ENCODE data around the gene ZCCHC18.
A peak's percentile ranks its signal among the peaks of the same experiment; 100 is the strongest.

Gene ZCCHC18

DNA sequence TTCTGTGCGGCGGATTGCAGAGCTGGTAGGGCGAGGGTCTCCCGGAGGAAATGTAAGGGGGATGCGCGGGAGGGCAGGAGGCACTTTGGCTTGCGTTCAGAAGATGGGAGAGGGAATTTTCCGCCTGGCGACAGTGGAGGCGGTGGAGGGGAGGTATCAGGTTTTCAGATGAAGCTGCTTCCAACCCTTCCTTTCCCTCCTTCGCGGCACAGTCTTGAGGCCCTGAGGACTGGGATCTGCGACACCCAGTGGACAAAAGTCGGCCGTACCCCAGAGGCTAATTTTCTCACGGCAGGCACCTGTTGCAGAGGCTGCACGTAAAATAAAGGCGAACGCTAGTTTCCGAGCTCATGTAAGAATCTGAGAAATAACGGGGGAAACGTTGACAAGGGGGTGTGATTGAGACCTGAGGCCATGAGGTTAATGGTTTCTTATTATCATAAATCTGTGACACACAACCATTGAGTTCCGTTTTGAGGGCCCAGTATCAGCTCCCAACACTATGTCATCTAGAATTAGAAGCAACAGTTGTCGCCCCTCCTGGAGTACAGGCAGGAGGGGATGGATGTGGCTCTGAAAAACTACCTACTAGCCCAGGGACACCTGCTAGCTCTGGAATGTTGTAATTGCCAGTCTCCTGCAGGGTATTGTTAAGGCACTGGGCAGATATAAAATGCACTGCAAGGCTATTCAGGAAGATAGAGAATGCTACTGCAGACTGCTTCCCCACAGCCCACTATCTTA, 1.1 kb downstream of the ZCCHC18 start:
- ChIA-PET CTCF (interaction anchor here (0.8 to 1.8 kb wide), 15 partner anchors 10 to 484 kb away, joined by 3 to 8 read pairs (median 4); partner anchors contain the start of gene RAB9B), POLR2A (interaction anchor here (0.9 to 2.0 kb wide), 8 partner anchors 9 to 281 kb away, joined by 3 to 14 read pairs (median 6); partner anchors contain the start of genes FAM199X, RAB9B and SLC25A53)
- TF ChIP-seq L3MBTL2 (conservative IDR thresholded peaks at IDR 0.05), result no peak
- TF ChIP-seq HDGF (IDR thresholded peaks at IDR 0.05; ENCODE audit: borderline replicate concordance), result no peak
- no peak for TF ChIP-seq FOXA1 (IDR thresholded peaks at IDR 0.05)
- TF ChIP-seq FOXK2 (IDR thresholded peaks at IDR 0.05), result no peak
- TF ChIP-seq NFRKB (IDR thresholded peaks at IDR 0.05), result no peak
- TF ChIP-seq LEF1 (IDR thresholded peaks at IDR 0.05; ENCODE audit: borderline replicate concordance), result no peak
- no peak for TF ChIP-seq TARDBP (IDR thresholded peaks at IDR 0.05)
- TF ChIP-seq ELF4 (IDR thresholded peaks at IDR 0.05), result no peak
- TF ChIP-seq SUZ12 (IDR thresholded peaks at IDR 0.05), result no peak
- no peak for TF ChIP-seq ZNF384 (IDR thresholded peaks at IDR 0.05)
- TF ChIP-seq BHLHE40 (IDR thresholded peaks at IDR 0.05; ENCODE audit: borderline replicate concordance), result no peak
- TF ChIP-seq, protein P1, sequence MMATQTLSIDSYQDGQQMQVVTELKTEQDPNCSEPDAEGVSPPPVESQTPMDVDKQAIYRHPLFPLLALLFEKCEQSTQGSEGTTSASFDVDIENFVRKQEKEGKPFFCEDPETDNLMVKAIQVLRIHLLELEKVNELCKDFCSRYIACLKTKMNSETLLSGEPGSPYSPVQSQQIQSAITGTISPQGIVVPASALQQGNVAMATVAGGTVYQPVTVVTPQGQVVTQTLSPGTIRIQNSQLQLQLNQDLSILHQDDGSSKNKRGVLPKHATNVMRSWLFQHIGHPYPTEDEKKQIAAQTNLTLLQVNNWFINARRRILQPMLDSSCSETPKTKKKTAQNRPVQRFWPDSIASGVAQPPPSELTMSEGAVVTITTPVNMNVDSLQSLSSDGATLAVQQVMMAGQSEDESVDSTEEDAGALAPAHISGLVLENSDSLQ (IDR thresholded peaks at IDR 0.05), result no peak
- no peak for TF ChIP-seq ARNT (IDR thresholded peaks at IDR 0.05)
- TF ChIP-seq FOXM1 (IDR thresholded peaks at IDR 0.05; ENCODE audit: borderline replicate concordance), result no peak
- TF ChIP-seq SP1 (IDR thresholded peaks at IDR 0.05), result no peak
- TF ChIP-seq CTBP1 (IDR thresholded peaks at IDR 0.05; ENCODE audit: borderline replicate concordance), result no peak
- peak; percentile 77 for DNase-seq (ENCODE audit: extremely low spot score)

DNA sequence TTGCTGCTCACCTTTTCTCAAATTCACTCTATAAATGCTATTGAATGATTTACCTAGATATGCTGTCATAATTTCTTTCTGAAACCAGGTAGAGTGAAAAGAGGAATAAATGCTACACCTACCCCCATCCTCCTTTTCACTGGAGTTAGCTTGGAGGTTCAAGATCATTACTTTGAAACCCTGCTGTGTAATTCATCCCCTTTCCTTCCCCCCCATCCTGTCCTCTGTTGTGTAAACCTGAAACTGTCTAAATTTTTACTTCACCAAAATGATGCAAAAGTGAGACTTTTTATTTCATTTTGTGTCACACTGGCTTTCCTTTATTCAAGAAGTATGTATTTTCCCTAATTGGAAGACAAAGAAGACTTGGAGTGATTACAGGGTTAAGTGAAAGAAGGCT, 5.4 kb downstream of the ZCCHC18 start:
- ChIA-PET CTCF (no interaction called here), POLR2A (no interaction called here)
- no peak for DNase-seq (ENCODE audit: extremely low spot score)
- TF ChIP-seq TARDBP (IDR thresholded peaks at IDR 0.05) (no peak), SP1 (IDR thresholded peaks at IDR 0.05) (no peak), CTBP1 (IDR thresholded peaks at IDR 0.05; ENCODE audit: borderline replicate concordance) (no peak), L3MBTL2 (conservative IDR thresholded peaks at IDR 0.05) (no peak), SUZ12 (IDR thresholded peaks at IDR 0.05) (no peak)
- TF ChIP-seq, protein P1 (IDR thresholded peaks at IDR 0.05), result no peak

DNA sequence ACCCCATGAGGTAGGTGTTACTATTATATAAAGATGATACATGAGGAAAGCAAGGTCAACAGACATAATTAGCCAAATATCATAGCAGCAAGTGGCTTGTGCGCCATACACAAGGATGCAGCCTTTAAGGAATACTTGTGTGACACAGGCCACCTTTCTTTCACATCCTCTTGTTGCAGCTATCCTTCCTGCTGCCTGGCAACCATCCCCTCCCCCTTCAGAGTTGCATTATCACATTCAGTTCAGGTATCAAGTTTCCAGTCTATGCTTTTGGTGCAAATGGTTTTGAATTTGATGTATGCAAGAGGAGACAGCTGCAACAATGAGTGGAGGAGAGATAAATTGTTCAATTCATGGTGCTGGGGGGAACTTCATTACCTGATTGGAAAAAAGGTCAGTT, 6.4 kb downstream of the ZCCHC18 start:
- POLR2A ChIA-PET, result no interaction called here
- no peak for TF ChIP-seq L3MBTL2 (conservative IDR thresholded peaks at IDR 0.05)
- TF ChIP-seq LEF1 (IDR thresholded peaks at IDR 0.05; ENCODE audit: borderline replicate concordance), result no peak
- TF ChIP-seq, protein P1 (IDR thresholded peaks at IDR 0.05), result no peak
- TF ChIP-seq CTBP1 (IDR thresholded peaks at IDR 0.05; ENCODE audit: borderline replicate concordance), result no peak
- TF ChIP-seq SP1 (IDR thresholded peaks at IDR 0.05), result no peak
- TF ChIP-seq NFRKB (IDR thresholded peaks at IDR 0.05), result no peak
- TF ChIP-seq SUZ12 (IDR thresholded peaks at IDR 0.05), result no peak
- TF ChIP-seq FOXM1 (IDR thresholded peaks at IDR 0.05; ENCODE audit: borderline replicate concordance), result no peak
- TF ChIP-seq FOXA1 (IDR thresholded peaks at IDR 0.05), result no peak
- TF ChIP-seq HDGF (IDR thresholded peaks at IDR 0.05; ENCODE audit: borderline replicate concordance), result no peak
- TF ChIP-seq BHLHE40 (IDR thresholded peaks at IDR 0.05; ENCODE audit: borderline replicate concordance), result no peak
- no peak for TF ChIP-seq FOXK2 (IDR thresholded peaks at IDR 0.05)
- no peak for TF ChIP-seq ARNT (IDR thresholded peaks at IDR 0.05)
- no peak for TF ChIP-seq ZNF384 (IDR thresholded peaks at IDR 0.05)
- TF ChIP-seq TARDBP (IDR thresholded peaks at IDR 0.05), result no peak
- TF ChIP-seq ELF4 (IDR thresholded peaks at IDR 0.05), result no peak
- CTCF ChIA-PET, result interaction anchor here (0.7 kb wide), 1 partner anchor 1072 kb away, joined by 3 read pairs; no protein-coding TSS in a partner anchor
- DNase-seq (ENCODE audit: extremely low spot score), result no peak

DNA sequence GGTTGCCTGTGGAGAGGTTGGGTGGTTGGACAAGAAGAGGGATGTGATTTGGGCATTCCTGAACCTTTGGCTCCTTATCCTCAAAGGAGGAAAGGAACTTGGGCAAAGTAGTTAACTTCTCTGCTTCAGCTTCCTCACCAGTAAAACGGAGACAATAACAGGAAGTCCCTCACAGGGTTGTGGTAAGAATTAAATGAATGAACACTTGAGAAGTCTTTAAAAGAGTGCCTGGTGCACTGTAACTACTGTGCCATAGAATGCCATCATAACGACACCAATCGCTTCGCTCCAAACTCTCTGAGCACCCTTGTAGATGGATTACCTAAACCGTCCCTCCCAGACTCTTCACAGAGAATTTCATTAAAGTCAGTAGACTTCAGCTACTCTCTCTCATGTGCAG, 10.5 kb downstream of the ZCCHC18 start:
- no peak for DNase-seq (ENCODE audit: extremely low spot score)
- CTCF ChIA-PET, result interaction anchor here (1.5 kb wide), 1 partner anchor 9 kb away, joined by 6 read pairs; no protein-coding TSS in a partner anchor
- POLR2A ChIA-PET, result interaction anchor here (1.3 kb wide), 1 partner anchor 10 kb away, joined by 6 read pairs; the partner anchor contains the start of gene ZCCHC18
- TF ChIP-seq TARDBP (IDR thresholded peaks at IDR 0.05) (no peak), FOXK2 (IDR thresholded peaks at IDR 0.05) (no peak), FOXM1 (IDR thresholded peaks at IDR 0.05; ENCODE audit: borderline replicate concordance) (no peak), ZNF384 (IDR thresholded peaks at IDR 0.05) (no peak), ELF4 (IDR thresholded peaks at IDR 0.05) (no peak), NFRKB (IDR thresholded peaks at IDR 0.05) (no peak), LEF1 (IDR thresholded peaks at IDR 0.05; ENCODE audit: borderline replicate concordance) (no peak)

DNA sequence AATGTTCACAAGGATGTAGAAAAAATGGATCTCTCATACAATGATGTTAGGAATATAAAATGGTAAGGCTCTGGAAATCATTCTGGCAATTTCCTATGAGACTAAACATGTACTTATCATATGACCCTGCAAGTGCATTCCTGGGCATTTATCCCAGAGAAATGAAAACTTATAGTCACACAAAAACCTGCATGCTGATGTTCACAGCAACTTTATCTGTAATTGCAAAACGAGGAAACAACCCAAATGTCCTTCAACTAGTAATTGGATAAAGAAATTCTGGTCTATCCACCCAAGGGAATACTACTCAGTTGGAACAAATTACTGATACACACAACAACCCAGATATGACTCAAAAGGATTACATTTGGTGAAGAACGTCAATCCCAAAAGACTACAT, 14.5 kb downstream of the ZCCHC18 start:
- ChIA-PET CTCF (interaction anchor here (0.7 kb wide), 1 partner anchor 190 kb away, joined by 4 read pairs; no protein-coding TSS in a partner anchor), POLR2A (no interaction called here)
- TF ChIP-seq FOXM1 (IDR thresholded peaks at IDR 0.05; ENCODE audit: borderline replicate concordance) (no peak), ZNF384 (IDR thresholded peaks at IDR 0.05) (no peak), BHLHE40 (IDR thresholded peaks at IDR 0.05; ENCODE audit: borderline replicate concordance) (no peak), NFRKB (IDR thresholded peaks at IDR 0.05) (no peak), TARDBP (IDR thresholded peaks at IDR 0.05) (no peak), LEF1 (IDR thresholded peaks at IDR 0.05; ENCODE audit: borderline replicate concordance) (no peak), SP1 (IDR thresholded peaks at IDR 0.05) (no peak), SUZ12 (IDR thresholded peaks at IDR 0.05) (no peak), FOXA1 (IDR thresholded peaks at IDR 0.05) (no peak)
- TF ChIP-seq, protein P1 (IDR thresholded peaks at IDR 0.05), result no peak
- DNase-seq (ENCODE audit: extremely low spot score), result no peak
